GM12872 (cell line): Measurements from ENCODE around the gene TAS2R31.

ENCODE experiments used
- TF ChIP-seq, protein P1 (sequence below): IDR thresholded peaks from 3 replicates; pipeline ENCODE4 v1.5.1; 2011; ENCODE audit warnings: low read depth, mild to moderate bottlenecking, low read length, moderate library complexity; ENCODE audit not compliant: insufficient read depth

Gene TAS2R31

GRCh38 chr12:11059784-11060183 is 28.6 kb upstream of the TAS2R31 start:
- TF ChIP-seq, protein P1, sequence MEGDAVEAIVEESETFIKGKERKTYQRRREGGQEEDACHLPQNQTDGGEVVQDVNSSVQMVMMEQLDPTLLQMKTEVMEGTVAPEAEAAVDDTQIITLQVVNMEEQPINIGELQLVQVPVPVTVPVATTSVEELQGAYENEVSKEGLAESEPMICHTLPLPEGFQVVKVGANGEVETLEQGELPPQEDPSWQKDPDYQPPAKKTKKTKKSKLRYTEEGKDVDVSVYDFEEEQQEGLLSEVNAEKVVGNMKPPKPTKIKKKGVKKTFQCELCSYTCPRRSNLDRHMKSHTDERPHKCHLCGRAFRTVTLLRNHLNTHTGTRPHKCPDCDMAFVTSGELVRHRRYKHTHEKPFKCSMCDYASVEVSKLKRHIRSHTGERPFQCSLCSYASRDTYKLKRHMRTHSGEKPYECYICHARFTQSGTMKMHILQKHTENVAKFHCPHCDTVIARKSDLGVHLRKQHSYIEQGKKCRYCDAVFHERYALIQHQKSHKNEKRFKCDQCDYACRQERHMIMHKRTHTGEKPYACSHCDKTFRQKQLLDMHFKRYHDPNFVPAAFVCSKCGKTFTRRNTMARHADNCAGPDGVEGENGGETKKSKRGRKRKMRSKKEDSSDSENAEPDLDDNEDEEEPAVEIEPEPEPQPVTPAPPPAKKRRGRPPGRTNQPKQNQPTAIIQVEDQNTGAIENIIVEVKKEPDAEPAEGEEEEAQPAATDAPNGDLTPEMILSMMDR = no peak

- TF ChIP-seq, protein P1 = no peak
Measured at GRCh38 chr12:11059041-11059440, 27.8 kb upstream of the TAS2R31 start.

GRCh38 chr12:11055306-11055705 is 24.1 kb upstream of the TAS2R31 start:
- TF ChIP-seq, protein P1 = no peak

DNA sequence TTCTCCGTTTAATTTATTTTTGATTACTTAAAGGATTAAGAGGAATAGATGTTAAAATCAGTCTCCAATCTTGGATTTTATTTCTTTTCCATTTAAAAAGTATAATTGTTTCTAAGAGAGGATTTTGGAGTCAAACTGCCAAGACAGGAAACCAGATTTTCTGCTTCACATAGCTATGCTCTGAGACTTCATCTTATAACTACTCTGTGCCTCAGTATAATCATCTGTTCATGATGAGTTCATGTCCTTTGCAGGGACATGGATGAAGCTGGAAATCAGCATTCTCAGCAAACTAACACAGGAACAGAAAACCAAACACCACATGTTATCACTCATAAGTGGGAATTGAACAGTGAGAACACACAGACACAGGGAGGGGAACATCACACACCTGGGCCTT is 9.0 kb upstream of the TAS2R31 start:
- TF ChIP-seq, protein P1 = no peak

GRCh38 chr12:11039171-11039570 is 8.0 kb upstream of the TAS2R31 start:
- TF ChIP-seq, protein P1 = no peak

DNA sequence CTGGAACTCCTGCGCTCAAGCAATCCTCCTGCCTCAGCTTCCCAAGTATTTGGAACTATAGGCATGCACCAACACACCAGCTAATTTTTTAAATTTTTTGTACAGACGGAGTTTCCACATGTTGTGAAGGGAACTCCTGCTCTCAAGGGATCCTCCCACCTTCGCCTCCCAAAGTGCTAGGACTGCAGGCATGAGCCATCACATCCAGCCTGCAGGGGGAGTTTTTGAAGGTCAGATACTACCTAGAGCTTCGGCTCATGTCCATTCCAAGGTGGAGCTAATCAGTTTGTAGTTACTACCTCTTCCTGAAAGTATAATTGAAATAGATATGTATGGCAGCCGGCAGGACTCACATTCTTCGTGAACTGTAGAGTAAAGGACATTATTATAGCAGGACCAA is 5.1 kb downstream of the TAS2R31 start:
- TF ChIP-seq, protein P1 = 0 out of 3 replicates have a peak, but pooled peaks have one; percentile 13

DNA sequence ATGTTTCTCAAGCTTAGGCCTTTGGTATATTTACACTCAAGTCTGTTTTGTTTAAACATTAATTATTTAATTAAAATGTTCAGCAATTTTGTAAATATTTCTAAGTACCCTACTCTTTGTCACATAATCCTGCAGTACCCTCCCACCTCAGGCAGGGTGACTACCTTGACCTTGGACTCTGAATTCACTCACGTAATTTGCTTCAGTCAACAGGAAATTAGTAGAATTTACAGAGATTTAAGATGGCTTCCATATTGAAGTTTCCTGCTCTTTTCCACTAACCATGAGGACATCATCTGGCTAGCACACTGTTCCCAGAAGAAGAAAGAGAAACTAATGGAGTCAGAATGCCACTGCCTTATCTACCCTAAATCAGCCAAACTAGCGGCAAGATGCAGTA is 7.8 kb downstream of the TAS2R31 start:
- TF ChIP-seq, protein P1 = no peak

GRCh38 chr12:11022520-11022919 is 8.7 kb downstream of the TAS2R31 start, which contains the start of gene TAS2R19:
Gene TAS2R19, minus strand, starts transcription at chr12:11022620. Its CDS starts 49 bp downstream, at chr12:11022571.
- TF ChIP-seq, protein P1 = no peak
